ENCODE results near the gene LHCGR. TPM values are rescaled to one million over a fixed set of nuclear protein-coding genes. Genes with fewer than 3 reads are reported as not detected.

Gene LHCGR
- total RNA-seq: not detected in 2 replicates

DNA sequence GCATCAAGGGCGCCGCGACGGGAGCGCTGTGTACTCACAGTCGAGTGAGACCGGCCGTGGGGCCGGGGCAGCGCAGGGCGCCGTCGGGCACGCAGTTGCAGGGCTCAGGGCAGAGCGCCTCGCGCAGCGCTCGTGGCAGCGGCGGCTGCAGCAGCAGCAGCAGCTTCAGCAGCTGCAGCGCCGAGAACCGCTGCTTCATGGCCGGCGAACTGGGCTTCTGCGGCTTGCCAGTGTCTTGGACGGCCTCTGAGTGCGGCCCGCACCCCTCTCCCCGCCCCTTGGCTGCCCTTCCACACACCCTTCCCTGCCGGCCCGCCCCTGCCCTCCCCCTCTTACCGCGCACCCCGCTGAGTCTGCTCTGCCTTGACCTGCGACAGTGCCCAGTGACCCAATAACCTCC is at the start of gene LHCGR:
LHCGR (minus strand) TSS at position 252 of the 400 bp plus-strand sequence; CDS start at position 199, 53 bp downstream.

Other genes with a start within 250 kb of the LHCGR start
- gene STON1, start 225.6 kb downstream of the LHCGR start, total RNA-seq: 6.7 and 12.8 TPM in 2 replicates
- gene GTF2A1L, start 137.9 kb downstream of the LHCGR start, total RNA-seq: 0.69 and 0.95 TPM in 2 replicates

Data from bronchial smooth muscle cell (primary cell).